Activated CD8-positive, alpha-beta T cell treated with anti-CD3 and anti-CD28 coated beads for 36 hours (primary cell): ENCODE results near the gene FXYD2. TPM values are rescaled to one million over a fixed set of nuclear protein-coding genes. Genes with fewer than 3 reads are reported as not detected.
A peak's percentile ranks its signal among the peaks of the same experiment; 100 is the strongest.

Source experiments
- ATAC-seq: fragments of 200-7000 bp; cut with Tn5 transposase; one replicate; pipeline ENCODE4 v1.10.0; 2021; ENCODE audit warnings: mild to moderate bottlenecking, moderate library complexity
- CTCF ChIA-PET: fragments of 350-600 bp; sonication (Branson Sonifier 250); formaldehyde crosslinking; loops from one replicate; lab custom pipeline; 2021; ENCODE audit warnings: antibody characterized with exemption; lab: Charles Lee
- POLR2A ChIA-PET: fragments of 350-600 bp; sonication (Branson Sonifier 250); formaldehyde crosslinking; loops from one replicate; lab custom pipeline; 2021; ENCODE audit warnings: antibody characterized with exemption; lab: Charles Lee
- DNase-seq: peaks from one replicate; pipeline ENCODE4 v3.0.0-alpha.2; 2020
- H3K27ac Mint-ChIP-seq: one replicate; pipeline ENCODE4 v1.8.0; 2021; ENCODE audit warnings: mild to moderate bottlenecking, mixed read lengths
- H3K27me3 Mint-ChIP-seq: one replicate; pipeline ENCODE4 v1.8.0; 2021; ENCODE audit warnings: mixed read lengths
- H3K36me3 Mint-ChIP-seq: one replicate; pipeline ENCODE4 v1.8.0; 2021; ENCODE audit warnings: low read depth, mixed read lengths
- H3K4me1 Mint-ChIP-seq: one replicate; pipeline ENCODE4 v1.8.0; 2021; ENCODE audit warnings: low read depth, mixed read lengths
- H3K4me3 Mint-ChIP-seq: one replicate; pipeline ENCODE4 v1.8.0; 2021; ENCODE audit warnings: mild to moderate bottlenecking, moderate library complexity, mixed read lengths
- H3K9me3 Mint-ChIP-seq: one replicate; pipeline ENCODE4 v1.8.0; 2021; ENCODE audit warnings: mixed read lengths
- intact Hi-C: fragments of 100-400 bp; cut with micrococcal nuclease; formaldehyde crosslinking; loops from one replicate; pipeline ENCODE4 v1.10.0; 2022
- total RNA-seq, 2 experiments: library from RNA; stranded (reverse); gene quantifications; one replicate each; pipeline ENCODE4 v1.2.3, GENCODE V29; 2021
- TF ChIP-seq, protein P1 (sequence below): fragments of 200-600 bp; IDR thresholded peaks from one replicate; pipeline ENCODE4 v1.8.0; 2022; ENCODE audit warnings: antibody characterized with exemption, mild to moderate bottlenecking

Gene FXYD2
- total RNA-seq, 2 experiments from 2014 or later = 6.7 to 7.2 TPM

DNA sequence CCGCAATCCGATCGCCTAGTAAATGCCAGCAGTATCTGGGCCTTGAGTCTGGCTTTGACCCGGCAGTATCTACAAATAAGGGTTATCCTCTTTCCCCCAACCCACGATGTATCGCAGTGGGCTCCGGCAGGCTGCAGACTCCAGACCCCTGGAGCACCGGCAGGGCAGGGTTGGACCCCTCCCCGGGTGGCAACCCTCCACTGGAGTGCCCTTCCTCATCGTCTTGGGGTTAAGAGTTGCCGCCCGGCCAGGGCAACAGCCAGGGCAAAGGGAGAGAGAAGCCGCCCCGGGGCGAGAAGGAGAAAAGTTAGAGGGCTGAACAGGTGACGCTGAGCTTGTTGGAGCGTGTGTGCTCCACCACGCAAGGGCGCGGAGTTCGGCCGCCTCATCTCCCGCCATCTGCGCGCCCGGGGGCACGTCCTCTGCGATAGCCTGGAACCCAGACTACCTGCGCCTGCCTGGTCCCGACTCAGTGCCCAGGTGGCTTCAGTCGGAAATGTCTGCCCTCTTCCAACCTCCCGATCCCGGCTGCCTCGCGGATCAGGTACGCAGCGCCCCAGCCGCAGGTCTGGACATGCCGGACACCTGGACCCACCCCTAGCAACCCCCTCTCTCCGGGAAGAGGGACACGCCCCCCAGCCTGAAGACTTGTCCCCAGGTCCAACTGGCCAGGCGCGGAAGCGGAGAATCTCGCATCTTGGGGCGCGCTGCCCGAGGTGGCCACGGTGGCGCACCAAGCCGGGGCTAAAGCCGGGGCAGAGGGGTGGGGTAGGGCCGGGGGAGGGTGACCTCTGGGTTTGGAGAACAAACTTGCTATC is 28.7 kb downstream of the FXYD2 start:
- peak overlapping the region; percentile 46 for H3K4me3 Mint-ChIP-seq
- peak; percentile 16 for ATAC-seq
- H3K27me3 Mint-ChIP-seq = peaks cover 39% of the 10 kb centered on the region
- DNase-seq = no peak
- H3K36me3 Mint-ChIP-seq = no peaks in the 10 kb centered on the region
- TF ChIP-seq, protein P1, sequence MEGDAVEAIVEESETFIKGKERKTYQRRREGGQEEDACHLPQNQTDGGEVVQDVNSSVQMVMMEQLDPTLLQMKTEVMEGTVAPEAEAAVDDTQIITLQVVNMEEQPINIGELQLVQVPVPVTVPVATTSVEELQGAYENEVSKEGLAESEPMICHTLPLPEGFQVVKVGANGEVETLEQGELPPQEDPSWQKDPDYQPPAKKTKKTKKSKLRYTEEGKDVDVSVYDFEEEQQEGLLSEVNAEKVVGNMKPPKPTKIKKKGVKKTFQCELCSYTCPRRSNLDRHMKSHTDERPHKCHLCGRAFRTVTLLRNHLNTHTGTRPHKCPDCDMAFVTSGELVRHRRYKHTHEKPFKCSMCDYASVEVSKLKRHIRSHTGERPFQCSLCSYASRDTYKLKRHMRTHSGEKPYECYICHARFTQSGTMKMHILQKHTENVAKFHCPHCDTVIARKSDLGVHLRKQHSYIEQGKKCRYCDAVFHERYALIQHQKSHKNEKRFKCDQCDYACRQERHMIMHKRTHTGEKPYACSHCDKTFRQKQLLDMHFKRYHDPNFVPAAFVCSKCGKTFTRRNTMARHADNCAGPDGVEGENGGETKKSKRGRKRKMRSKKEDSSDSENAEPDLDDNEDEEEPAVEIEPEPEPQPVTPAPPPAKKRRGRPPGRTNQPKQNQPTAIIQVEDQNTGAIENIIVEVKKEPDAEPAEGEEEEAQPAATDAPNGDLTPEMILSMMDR = no peak
- peaks cover 13% of the 10 kb centered on the region for H3K4me1 Mint-ChIP-seq
- intact Hi-C loops = no loop called here
- H3K9me3 Mint-ChIP-seq = no peaks in the 10 kb centered on the region
- ChIA-PET POLR2A (no interaction called here), CTCF (interaction anchor here (1.0 kb wide), 1 partner anchor 370 kb away, joined by 3 read pairs; no protein-coding TSS in a partner anchor)
- H3K27ac Mint-ChIP-seq = no peak overlapping the region

DNA sequence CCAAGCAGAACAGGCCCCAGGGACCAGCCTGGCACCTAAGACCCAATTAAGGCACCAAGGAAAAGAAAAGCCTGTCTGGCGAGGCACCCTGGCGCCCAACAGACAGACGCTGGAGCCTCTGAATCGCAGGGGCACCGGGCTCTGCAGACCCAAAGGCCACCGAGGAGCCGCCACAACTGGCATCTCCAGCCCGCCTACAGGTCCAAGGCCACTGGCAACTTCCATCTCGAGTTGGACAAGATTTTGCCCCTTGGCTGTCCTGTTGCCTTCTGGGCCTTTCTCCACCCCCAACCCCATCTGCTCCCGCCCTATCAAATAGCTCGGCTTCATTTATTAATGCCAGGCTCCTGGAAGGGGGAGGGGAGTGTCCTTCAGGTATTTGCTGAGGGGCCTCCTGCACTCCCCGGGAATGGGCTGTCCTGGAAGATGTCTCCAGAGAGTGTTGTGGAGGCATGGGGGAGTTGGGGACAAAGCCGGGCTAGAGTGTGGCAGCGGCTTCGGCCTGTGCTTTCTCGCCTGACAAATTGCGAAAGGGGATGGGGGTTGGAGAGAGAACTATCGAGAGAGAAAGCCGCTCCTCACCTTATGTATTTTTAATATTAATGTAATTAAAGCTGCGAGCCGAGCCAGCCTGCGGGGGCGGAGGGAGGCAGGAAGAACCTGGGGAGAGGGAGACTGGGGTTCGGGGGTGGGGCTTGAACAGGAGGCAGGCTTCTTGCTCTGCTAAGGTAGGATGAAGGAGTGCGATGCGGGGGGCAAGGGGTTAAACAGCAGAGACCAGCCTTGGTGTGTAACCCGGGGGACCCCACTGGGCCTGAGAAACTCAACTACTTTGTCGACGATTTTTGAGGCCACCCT is 29.5 kb downstream of the FXYD2 start:
- intact Hi-C loops = no loop called here
- peaks cover 43% of the 10 kb centered on the region for H3K27me3 Mint-ChIP-seq
- CTCF ChIA-PET = interaction anchor here (1.0 kb wide), 1 partner anchor 369 kb away, joined by 3 read pairs; no protein-coding TSS in a partner anchor

DNA sequence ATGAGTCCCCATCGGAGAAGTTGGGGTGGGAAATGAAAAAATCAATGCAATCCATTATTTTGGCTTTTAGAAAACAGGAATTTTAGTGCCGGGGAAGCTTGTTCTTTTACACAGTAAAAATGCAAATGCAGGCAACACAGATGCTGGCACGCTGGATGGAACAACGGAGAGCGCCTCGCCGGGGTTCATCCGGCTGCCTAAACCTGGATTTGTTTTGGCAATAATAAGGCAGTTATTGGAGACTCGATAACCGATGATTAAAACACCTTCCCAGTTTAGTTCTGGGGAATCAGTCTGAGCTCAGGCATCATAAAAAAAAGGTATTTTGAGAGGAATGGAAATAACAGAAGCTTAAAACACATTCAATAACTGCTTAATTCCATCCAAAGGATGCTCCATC is 30.4 kb downstream of the FXYD2 start:
- no peak overlapping the region for H3K4me3 Mint-ChIP-seq
- DNase-seq (no peak), ATAC-seq (no peak)
- ChIA-PET POLR2A (no interaction called here), CTCF (interaction anchor here (0.9 kb wide), 1 partner anchor 369 kb away, joined by 3 read pairs; no protein-coding TSS in a partner anchor)
- peaks cover 43% of the 10 kb centered on the region for H3K27me3 Mint-ChIP-seq
- H3K9me3 Mint-ChIP-seq = no peaks in the 10 kb centered on the region
- H3K27ac Mint-ChIP-seq = no peak overlapping the region
- intact Hi-C loops = no loop called here
- TF ChIP-seq, protein P1 = no peak
- peaks cover 13% of the 10 kb centered on the region for H3K4me1 Mint-ChIP-seq
- no peaks in the 10 kb centered on the region for H3K36me3 Mint-ChIP-seq

More for the DNA sequence above, 29.5 kb downstream of the FXYD2 start:
- TF ChIP-seq, protein P1 = no peak
- no peak overlapping the region for H3K27ac Mint-ChIP-seq
- POLR2A ChIA-PET = interaction anchor here (0.7 kb wide), 1 partner anchor 51 kb away, joined by 3 read pairs; no protein-coding TSS in a partner anchor
- ATAC-seq (no peak), DNase-seq (no peak)
- H3K4me1 Mint-ChIP-seq = peaks cover 13% of the 10 kb centered on the region
- no peaks in the 10 kb centered on the region for H3K9me3 Mint-ChIP-seq
- H3K4me3 Mint-ChIP-seq = no peak overlapping the region
- no peaks in the 10 kb centered on the region for H3K36me3 Mint-ChIP-seq

DNA sequence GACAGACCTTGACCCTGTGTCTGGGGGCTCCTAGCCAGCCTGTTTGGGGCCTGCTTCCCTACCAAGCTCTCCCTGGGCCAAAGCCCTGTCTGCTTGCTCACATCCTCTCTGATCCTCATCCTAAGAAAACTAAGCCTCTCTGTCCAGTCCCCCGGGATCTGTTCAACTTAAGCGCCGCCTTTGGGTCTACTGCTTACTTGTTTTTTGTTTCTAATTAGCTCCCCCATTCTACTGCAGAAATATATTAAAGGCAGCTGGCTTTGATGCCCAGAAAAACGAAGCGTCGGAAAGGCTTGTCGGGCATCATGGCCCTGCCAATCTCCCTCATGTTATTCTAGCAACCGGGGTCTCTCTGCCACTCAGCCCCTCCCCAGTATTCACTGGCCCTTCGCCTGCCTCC is 31.0 kb downstream of the FXYD2 start:
- POLR2A ChIA-PET = no interaction called here
- no peak for ATAC-seq

More for the DNA sequence above, 31.0 kb downstream of the FXYD2 start:
- H3K27ac Mint-ChIP-seq = no peak overlapping the region
- no peak for DNase-seq
- peaks cover 13% of the 10 kb centered on the region for H3K4me1 Mint-ChIP-seq
- no peak overlapping the region for H3K4me3 Mint-ChIP-seq
- no peaks in the 10 kb centered on the region for H3K36me3 Mint-ChIP-seq
- no peaks in the 10 kb centered on the region for H3K9me3 Mint-ChIP-seq
- TF ChIP-seq, protein P1 = no peak
- intact Hi-C loops = no loop called here
- H3K27me3 Mint-ChIP-seq = peaks cover 43% of the 10 kb centered on the region
- CTCF ChIA-PET = interaction anchor here (0.8 to 2.1 kb wide), 3 partner anchors 14 to 368 kb away, joined by 3 to 9 read pairs (median 5); no protein-coding TSS in a partner anchor
